Trophoblast cell (in vitro differentiated cells and primary cell): ENCODE measurements around the gene AARS1.
"Not testable (repeated sequence)": the region's sequence is repeated elsewhere in the genome, so short reads cannot be mapped to it uniquely, and the experiment has no call there.

Source experiments
- DNase-seq, 2 donors: peaks; one replicate each; pipeline ENCODE4 v3.0.0-alpha.2; 2016
- H2AFZ ChIP-seq: 2 replicates; pipeline ENCODE4 v1.6.1; 2013; ENCODE audit warnings: low read length, moderate library complexity, mild to moderate bottlenecking; ENCODE audit not compliant: insufficient read depth, poor library complexity
- H2AK5ac ChIP-seq: 2 replicates; pipeline ENCODE4 v1.6.1; 2013; ENCODE audit warnings: mild to moderate bottlenecking, low read length
- H2BK120ac ChIP-seq: 2 replicates; pipeline ENCODE4 v1.6.1; 2013; ENCODE audit warnings: low read length, mild to moderate bottlenecking, moderate library complexity; ENCODE audit not compliant: insufficient read depth, poor library complexity
- H2BK12ac ChIP-seq: 2 replicates; pipeline ENCODE4 v1.6.1; 2013; ENCODE audit warnings: mild to moderate bottlenecking, low read length, moderate library complexity
- H2BK5ac ChIP-seq: 2 replicates; pipeline ENCODE4 v1.6.1; 2013; ENCODE audit warnings: low read length, low read depth, moderate library complexity, mild to moderate bottlenecking; ENCODE audit not compliant: poor library complexity
- H3K14ac ChIP-seq: 2 replicates; pipeline ENCODE4 v1.6.1; 2013; ENCODE audit warnings: mild to moderate bottlenecking, low read length
- H3K18ac ChIP-seq: 2 replicates; pipeline ENCODE4 v1.6.1; 2013; ENCODE audit warnings: mild to moderate bottlenecking, low read length
- H3K23ac ChIP-seq: 2 replicates; pipeline ENCODE4 v1.6.1; 2013; ENCODE audit warnings: low read length
- H3K27ac ChIP-seq: 2 replicates; pipeline ENCODE4 v1.5.1; 2013; ENCODE audit warnings: low read depth, mild to moderate bottlenecking, inconsistent platforms, low read length, moderate library complexity
- H3K27me3 ChIP-seq: 2 replicates; pipeline ENCODE4 v1.6.1; 2013; ENCODE audit warnings: inconsistent platforms, mild to moderate bottlenecking, low read length, moderate library complexity; ENCODE audit not compliant: insufficient read depth
- H3K36me3 ChIP-seq, 2 experiments: 1 replicate in 1 of 2; 2 replicates in 1 of 2; pipeline ENCODE4 v1.6.1; 2013; ENCODE audit warnings: low read length in 2 of 2, mild to moderate bottlenecking in 2 of 2, moderate library complexity in 1 of 2; ENCODE audit not compliant: insufficient read depth in 2 of 2, control insufficient read depth in 1 of 2
- H3K4ac ChIP-seq: 2 replicates; pipeline ENCODE4 v1.6.1; 2013; ENCODE audit warnings: low read depth, mild to moderate bottlenecking, low read length, moderate library complexity
- H3K4me1 ChIP-seq, 2 experiments: 1 replicate in 1 of 2; 2 replicates in 1 of 2; pipeline ENCODE4 v1.6.1; 2013; ENCODE audit warnings: low read length in 2 of 2, mild to moderate bottlenecking in 2 of 2, moderate library complexity in 1 of 2; ENCODE audit not compliant: insufficient read depth in 2 of 2, control insufficient read depth in 1 of 2
- H3K4me2 ChIP-seq: 2 replicates; pipeline ENCODE4 v1.6.1; 2013; ENCODE audit warnings: inconsistent platforms, mild to moderate bottlenecking, low read length, moderate library complexity
- H3K4me3 ChIP-seq: 2 replicates; pipeline ENCODE4 v1.5.1; 2013; ENCODE audit warnings: mild to moderate bottlenecking, low read depth, low read length, inconsistent platforms
- H3K79me1 ChIP-seq: one replicate; pipeline ENCODE4 v1.6.1; 2013; ENCODE audit warnings: low read length
- H3K79me2 ChIP-seq: 2 replicates; pipeline ENCODE4 v1.6.1; 2013; ENCODE audit warnings: low read length, mild to moderate bottlenecking; ENCODE audit not compliant: control insufficient read depth, insufficient read depth, poor library complexity
- H3K9ac ChIP-seq: 2 replicates; pipeline ENCODE4 v1.6.1; 2013; ENCODE audit warnings: mild to moderate bottlenecking, low read length
- H3K9me3 ChIP-seq: 2 replicates; pipeline ENCODE4 v1.6.1; 2013; ENCODE audit warnings: low read depth, mild to moderate bottlenecking, control low read depth, inconsistent platforms, low read length; ENCODE audit not compliant: insufficient read depth
- H4K12ac ChIP-seq: 2 replicates; pipeline ENCODE4 v1.6.1; 2013; ENCODE audit warnings: low read depth, mild to moderate bottlenecking, low read length, moderate library complexity
- H4K8ac ChIP-seq: 2 replicates; pipeline ENCODE4 v1.6.1; 2013; ENCODE audit warnings: low read depth, mild to moderate bottlenecking, low read length, moderate library complexity
- H4K91ac ChIP-seq: one replicate; pipeline ENCODE4 v1.6.1; 2013; ENCODE audit warnings: low read depth, mild to moderate bottlenecking, low read length, moderate library complexity
- whole genome bisulfite sequencing: extraction: QIAGEN DNeasy Blood & Tissue Kit; methylation state at CpG from one replicate; pipeline ENCODE4 v1.1.7; 2013; ENCODE audit warnings: missing lambda C conversion rate; ENCODE audit not compliant: insufficient read length, insufficient coverage; ENCODE audit errors: extremely low coverage; 5-methylcytosine and 5-hydroxymethylcytosine counted together

The AARS1 gene

GRCh38 chr16:70223971-70224513 lies 65.3 kb downstream of the AARS1 start:
- H3K4me3 ChIP-seq, H3K14ac ChIP-seq, H3K18ac ChIP-seq, H4K12ac ChIP-seq, DNase-seq, H2BK5ac ChIP-seq, H4K8ac ChIP-seq, H3K79me2 ChIP-seq, H3K9ac ChIP-seq, H3K27ac ChIP-seq, H2AFZ ChIP-seq, H2BK12ac ChIP-seq, H2BK120ac ChIP-seq, H3K4me1 ChIP-seq, H3K9me3 ChIP-seq, H3K23ac ChIP-seq, H3K4me2 ChIP-seq, H4K91ac ChIP-seq, H3K79me1 ChIP-seq, H3K36me3 ChIP-seq, H2AK5ac ChIP-seq, H3K4ac ChIP-seq, H3K27me3 ChIP-seq: not testable (repeated sequence)
- no CpG with 5 or more reads among the region's 3 CpGs for WGBS

- H3K4me1 ChIP-seq, H2AK5ac ChIP-seq, H3K79me2 ChIP-seq, H3K36me3 ChIP-seq, H2BK120ac ChIP-seq, H2AFZ ChIP-seq, DNase-seq, H3K18ac ChIP-seq, H3K14ac ChIP-seq, H2BK5ac ChIP-seq, H3K27me3 ChIP-seq, H3K23ac ChIP-seq, H3K9ac ChIP-seq, H3K79me1 ChIP-seq, H4K12ac ChIP-seq, H3K9me3 ChIP-seq, H4K8ac ChIP-seq, H3K4me2 ChIP-seq, H3K4ac ChIP-seq, H4K91ac ChIP-seq, H2BK12ac ChIP-seq, H3K4me3 ChIP-seq, H3K27ac ChIP-seq: not testable (repeated sequence)
- WGBS: no CpG with 5 or more reads among the region's 2 CpGs
These were observed 66.1 kb downstream of the AARS1 start for GRCh38 chr16:70223216-70223615.

- not testable (repeated sequence) for H3K36me3 ChIP-seq, H3K9me3 ChIP-seq, H3K79me2 ChIP-seq, H3K18ac ChIP-seq, H2AK5ac ChIP-seq, H3K4me2 ChIP-seq, H3K4me1 ChIP-seq, H2AFZ ChIP-seq, H2BK120ac ChIP-seq, H3K4me3 ChIP-seq, H3K23ac ChIP-seq, H3K27me3 ChIP-seq, H2BK5ac ChIP-seq, H3K14ac ChIP-seq, H4K12ac ChIP-seq, DNase-seq, H3K9ac ChIP-seq, H4K91ac ChIP-seq, H2BK12ac ChIP-seq, H3K79me1 ChIP-seq, H3K27ac ChIP-seq, H3K4ac ChIP-seq, H4K8ac ChIP-seq
- no CpG with 5 or more reads among the region's 2 CpGs for WGBS
These were observed 66.7 kb downstream of the AARS1 start for GRCh38 chr16:70222574-70222973.

GRCh38 chr16:70218586-70218985 lies 70.7 kb downstream of the AARS1 start:
- H3K14ac ChIP-seq, H2BK12ac ChIP-seq, H3K79me1 ChIP-seq, H3K27me3 ChIP-seq, H3K18ac ChIP-seq, H4K8ac ChIP-seq, H2AFZ ChIP-seq, H3K4me1 ChIP-seq, H3K4me2 ChIP-seq, H3K79me2 ChIP-seq, H3K27ac ChIP-seq, H3K4me3 ChIP-seq, H3K9ac ChIP-seq, H2BK5ac ChIP-seq, H4K91ac ChIP-seq, H3K36me3 ChIP-seq, H3K4ac ChIP-seq, H2BK120ac ChIP-seq, H3K9me3 ChIP-seq, H2AK5ac ChIP-seq, H4K12ac ChIP-seq, DNase-seq, H3K23ac ChIP-seq: not testable (repeated sequence)
- no CpG with 5 or more reads among the region's 2 CpGs for WGBS
